Psoas muscle (tissue), 8 donors: ENCODE data around the gene NEDD9. TPM values are rescaled to one million over a fixed set of nuclear protein-coding genes. Genes with fewer than 3 reads are reported as not detected.

Experiments
- ATAC-seq, 4 donors: fragments of 200-7000 bp; cut with Tn5 transposase; one replicate each; pipeline ENCODE4 v1.9.1; 2020; ENCODE audit warnings: moderate library complexity in 3 of 4, mild to moderate bottlenecking in 2 of 4
- DNase-seq, 2 donors: peaks; one replicate each; pipeline ENCODE4 v3.0.0-alpha.2; 2020
- H3K27ac ChIP-seq: fragments of 200-600 bp; one replicate; pipeline ENCODE4 v1.8.0; 2022
- H3K27me3 ChIP-seq, 3 donors: fragments of 200-600 bp in 1 of 3; one replicate each; pipeline versions ENCODE4 v1.6.1 to v1.8.0; 2013 to 2022; ENCODE audit warnings: low read length in 2 of 3, mild to moderate bottlenecking in 2 of 3, moderate library complexity in 1 of 3; ENCODE audit not compliant: insufficient read depth in 3 of 3
- H3K36me3 ChIP-seq, 2 donors: fragments of 200-600 bp in 1 of 2; one replicate each; pipeline versions ENCODE4 v1.6.1 to v1.8.0; 2013 to 2022; ENCODE audit warnings: low read depth in 1 of 2, mild to moderate bottlenecking in 1 of 2, moderate library complexity in 1 of 2; ENCODE audit not compliant: insufficient read depth in 1 of 2
- H3K4me1 ChIP-seq: fragments of 200-600 bp; one replicate; pipeline ENCODE4 v1.8.0; 2022
- H3K4me3 ChIP-seq: fragments of 200-600 bp; one replicate; pipeline ENCODE4 v1.8.0; 2022; ENCODE audit warnings: mild to moderate bottlenecking
- H3K9me3 ChIP-seq: fragments of 200-600 bp; one replicate; pipeline ENCODE4 v1.8.0; 2022
- CTCF ChIP-seq: fragments of 200-600 bp; IDR thresholded peaks from one replicate; pipeline ENCODE4 v1.8.0; 2022; ENCODE audit warnings: antibody characterized with exemption
- WGBS, 3 donors: extraction: QIAGEN DNeasy Blood & Tissue Kit; methylation state at CpG; one replicate each; pipeline versions ENCODE4 v1.1.6 to v1.1.7; 2013; 5-methylcytosine and 5-hydroxymethylcytosine counted together
- intact Hi-C, 2 donors: fragments of 100-400 bp; cut with DNase I; formaldehyde crosslinking; loops; one replicate each; pipeline versions ENCODE4 v1.11.0 to v1.14.2; 2022
- polyA plus RNA-seq, 3 donors: library from polyadenylated mRNA; stranded (reverse); fragments of 200-250 nt; gene quantifications; one replicate each; pipeline ENCODE4 v1.2.3, GENCODE V29; 2013
- total RNA-seq, 4 donors: library from RNA; stranded (reverse); fragmentation: NEBNext Ultra II Directional in 2 of 4; extraction: Animal tissue kit (Norgen Biotek cat#: 25700) in 2 of 4; gene quantifications; one replicate each; pipeline versions ENCODE4 v1.2.1 to v1.2.4, GENCODE V29; 2021 to 2023
- donor health status: healthy with polysubstance abuse.
- donor health status: DM: no; HTN: no; CAD: no; lungs with moderate emphysema.
- donor health status: Bipolar disorder and iron deficiency.
- donor health status: healthy.
- donor health status: DM: yes; HTN: yes; CAD: no.
- donor health status: DM: no; HTN: no; CAD: no.
- donor health status: DM: no; HTN: no; CAD: no.
- donor health status: DM: yes; HTN: yes; CAD: no.

The NEDD9 gene
- total and polyA plus RNA-seq, 7 donors: 9.0 to 15.7 (median 11.2) TPM

- no peak for DNase-seq
- 68 to 72% (median 68%) methylated on average over 4 of the region's 4 CpGs for WGBS, 3 donors
- H3K36me3 ChIP-seq: peaks cover 0 to 7% of the 10 kb centered on the region in 2 donors
- no peak for TF ChIP-seq CTCF
- H3K4me3 ChIP-seq: no peak overlapping the region
- no peaks in the 10 kb centered on the region for H3K9me3 ChIP-seq
- H3K27ac ChIP-seq: peak overlapping the region; percentile 67
- ATAC-seq: no peak
- no peaks in the 10 kb centered on the region for H3K27me3 ChIP-seq
- intact Hi-C loops: no loop called here
- H3K4me1 ChIP-seq: peaks cover 44% of the 10 kb centered on the region
These were observed 14.9 kb downstream of the NEDD9 start for GRCh38 chr6:11217360-11218101.

- no peaks in the 10 kb centered on the region for H3K9me3 ChIP-seq
- DNase-seq (no peak), ATAC-seq (peak in 2 of 4 donors; percentile 21 to 25)
- peak overlapping the region; percentile 9 for H3K4me3 ChIP-seq
- peak overlapping the region; percentile 71 for H3K27ac ChIP-seq
- peaks cover 0 to 8% of the 10 kb centered on the region in 2 donors for H3K36me3 ChIP-seq
- WGBS, 3 donors: 48 to 65% (median 49%) methylated on average over 7 of the region's 7 CpGs
- intact Hi-C loops: no loop called here
- H3K27me3 ChIP-seq: no peaks in the 10 kb centered on the region
- no peak for TF ChIP-seq CTCF
- peaks cover 59% of the 10 kb centered on the region for H3K4me1 ChIP-seq
These were observed 16.7 kb downstream of the NEDD9 start for GRCh38 chr6:11215773-11216172.

- intact Hi-C loops: no loop called here
- peaks cover 61% of the 10 kb centered on the region for H3K4me1 ChIP-seq
These were observed 17.6 kb downstream of the NEDD9 start for GRCh38 chr6:11214901-11215300.

GRCh38 chr6:11214084-11214833, 18.2 kb downstream of the NEDD9 start:
- 27 to 39% (median 30%) methylated on average over 16 of the region's 16 CpGs for WGBS, 3 donors
- Histone ChIP-seq H3K9me3 (no peaks in the 10 kb centered on the region), H3K4me3 (peak overlapping the region; percentile 42), H3K27ac (peak overlapping the region; percentile 71), H3K27me3 (no peaks in the 10 kb centered on the region), H3K36me3 (peaks cover 0 to 8% of the 10 kb centered on the region in 2 donors), H3K4me1 (peaks cover 63% of the 10 kb centered on the region)
- ATAC-seq: peak in 3 of 4 donors; percentile 61 to 73 (median 70)
- TF ChIP-seq CTCF: no peak
- no peak for DNase-seq
- intact Hi-C loops: no loop called here

More at GRCh38 chr6:11214901-11215300, 17.6 kb downstream of the NEDD9 start:
- Histone ChIP-seq H3K36me3 (peaks cover 0 to 8% of the 10 kb centered on the region in 2 donors), H3K27ac (peak overlapping the region; percentile 71), H3K9me3 (no peaks in the 10 kb centered on the region), H3K4me3 (peak overlapping the region; percentile 22), H3K27me3 (no peaks in the 10 kb centered on the region)
- DNase-seq: no peak
- WGBS, 3 donors: 42 to 58% (median 46%) methylated on average over 9 of the region's 9 CpGs
- TF ChIP-seq CTCF: no peak
- ATAC-seq: peak in 2 of 4 donors; percentile 18 to 25
